GM19035 (cell line): ENCODE measurements around the gene DHRS1.

Source experiments
- ATAC-seq: cut with Tn5 transposase; IDR thresholded peaks from one replicate; pipeline ENCODE4 v1.9.1; 2021; ENCODE audit not compliant: unreplicated experiment

The DHRS1 gene

DNA sequence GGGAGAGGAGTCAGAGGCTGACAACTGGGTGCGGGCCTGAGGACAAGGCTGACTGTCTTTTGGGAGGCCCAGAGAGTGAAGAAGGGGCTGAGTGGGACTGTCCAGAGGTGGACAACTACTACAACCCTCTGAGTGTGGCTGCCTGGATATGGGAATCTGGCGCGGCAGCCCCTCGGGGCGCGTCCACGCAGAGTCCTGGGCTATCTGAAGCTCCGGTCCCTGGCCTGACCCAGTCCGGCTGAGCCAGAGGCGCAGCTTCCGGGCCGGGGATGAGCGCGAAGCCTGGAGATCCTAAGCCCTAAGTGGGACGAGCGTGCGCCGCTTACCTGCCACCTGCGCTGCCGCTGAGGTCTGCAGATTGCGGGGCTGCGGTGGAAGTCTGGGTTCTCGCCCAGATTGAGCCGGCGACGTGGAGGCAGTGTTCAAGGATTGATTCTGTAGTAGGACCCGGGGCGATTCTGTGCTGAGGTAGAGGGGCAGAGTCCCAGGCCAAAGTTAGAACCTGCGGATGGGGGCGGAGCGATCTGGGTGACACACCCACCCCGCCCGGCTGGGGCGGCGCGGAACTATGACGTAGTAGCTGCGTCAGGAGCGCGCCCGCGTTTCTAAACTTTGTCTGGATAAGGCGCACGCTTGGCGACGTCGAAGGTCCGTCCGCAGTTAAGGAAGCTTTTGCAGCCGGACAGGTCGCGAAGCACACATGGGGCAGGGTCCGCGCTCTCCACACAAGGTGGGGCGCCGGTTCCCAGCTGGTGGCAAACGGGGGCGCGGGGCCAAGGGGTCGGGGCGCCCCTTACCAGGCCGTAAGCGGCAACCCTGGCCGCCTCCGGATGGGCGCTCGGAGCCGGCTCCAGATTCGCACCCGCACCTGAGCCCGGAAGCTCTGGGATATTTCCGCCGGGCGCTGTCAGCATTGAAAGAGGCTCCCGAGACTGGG lies at the start of gene DHRS1, which contains the start of gene NOP9:
TSS of gene DHRS1 (minus strand) at position 526 of the 937 bp plus-strand sequence. CDS start 674 bp downstream, outside the sequence.
TSS of gene NOP9 (plus strand) at position 596 of the 937 bp plus-strand sequence. CDS start at position 701, 105 bp downstream.
- ATAC-seq = peak; percentile 77

DNA sequence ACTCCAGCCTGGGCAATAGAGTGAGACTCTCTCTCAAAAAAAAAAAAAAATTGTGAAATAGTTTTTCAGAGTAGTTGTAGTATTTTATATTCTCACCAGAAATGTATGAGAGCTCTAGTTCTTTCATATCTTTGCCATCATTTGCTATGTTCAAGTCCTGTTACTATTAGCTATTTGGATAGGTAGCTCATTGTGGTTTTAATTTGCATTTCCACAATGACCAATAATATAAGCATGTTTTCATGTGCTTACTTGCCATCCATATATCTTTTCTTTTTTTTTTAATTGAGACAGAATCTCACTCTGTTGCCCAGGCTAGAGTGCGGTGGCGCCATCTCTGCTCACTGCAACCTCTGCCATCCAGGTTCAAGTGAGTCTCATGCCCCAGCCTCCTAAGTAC lies 48.6 kb upstream of the DHRS1 start:
- no peak for ATAC-seq

DNA sequence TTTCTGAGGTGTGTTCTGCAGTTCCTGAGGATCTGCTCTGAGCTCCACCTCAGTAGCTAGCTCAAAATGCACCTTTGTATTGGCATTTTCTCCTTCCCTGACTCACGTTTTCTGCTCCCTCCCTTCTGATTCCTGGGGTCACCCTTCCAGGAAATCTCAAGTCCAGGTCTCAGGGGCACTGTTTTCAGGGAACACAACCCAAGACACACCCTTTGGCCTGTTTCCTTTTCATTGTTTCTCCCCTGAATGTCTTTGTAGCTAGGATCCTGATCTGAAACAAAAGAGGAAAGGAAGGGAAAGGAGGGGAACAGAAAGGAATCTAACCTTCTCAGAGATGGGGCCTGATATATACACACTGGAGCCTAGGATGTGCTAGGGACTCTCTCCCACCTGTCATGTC lies 47.6 kb upstream of the DHRS1 start:
- no peak for ATAC-seq

DNA sequence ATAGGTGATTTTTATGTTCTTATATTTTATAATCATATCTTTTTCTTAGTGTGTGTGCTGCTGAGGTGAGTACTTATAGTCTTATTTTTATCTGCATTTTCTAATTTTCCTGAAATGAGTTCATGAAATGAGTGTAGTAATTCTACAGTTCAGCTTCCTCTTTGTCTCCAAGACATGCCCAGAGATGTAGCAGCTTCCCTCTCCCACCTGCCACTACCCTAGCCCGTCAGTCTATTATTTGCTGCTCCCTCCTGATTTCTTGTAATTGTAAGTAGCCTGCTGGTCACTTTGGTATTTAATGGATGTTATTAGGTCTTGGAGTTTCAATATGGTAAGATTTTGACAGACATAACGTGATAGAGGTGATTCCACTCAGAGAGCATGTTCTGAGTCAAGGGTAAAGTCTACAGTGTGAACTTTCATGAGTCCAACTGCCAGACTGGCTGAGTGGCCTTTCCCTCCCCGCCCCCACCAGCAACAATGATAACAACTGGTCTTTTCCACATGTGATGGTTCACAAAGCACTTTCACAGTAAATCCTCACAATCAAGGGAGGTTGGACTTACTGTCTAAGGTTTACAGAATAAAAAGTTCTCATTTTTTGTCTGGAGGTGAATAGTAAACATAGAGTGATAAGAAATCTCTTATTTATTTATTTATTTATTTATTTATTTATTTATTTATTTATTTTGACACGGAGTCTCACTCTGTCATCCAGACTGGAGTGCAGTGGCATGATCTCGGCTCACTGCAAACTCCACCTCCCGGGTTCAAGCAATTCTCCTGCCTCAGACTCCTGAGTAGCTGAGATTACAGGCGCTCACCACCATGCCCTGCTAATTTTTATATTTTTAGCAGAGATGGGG lies 44.4 kb upstream of the DHRS1 start:
- no peak for ATAC-seq

DNA sequence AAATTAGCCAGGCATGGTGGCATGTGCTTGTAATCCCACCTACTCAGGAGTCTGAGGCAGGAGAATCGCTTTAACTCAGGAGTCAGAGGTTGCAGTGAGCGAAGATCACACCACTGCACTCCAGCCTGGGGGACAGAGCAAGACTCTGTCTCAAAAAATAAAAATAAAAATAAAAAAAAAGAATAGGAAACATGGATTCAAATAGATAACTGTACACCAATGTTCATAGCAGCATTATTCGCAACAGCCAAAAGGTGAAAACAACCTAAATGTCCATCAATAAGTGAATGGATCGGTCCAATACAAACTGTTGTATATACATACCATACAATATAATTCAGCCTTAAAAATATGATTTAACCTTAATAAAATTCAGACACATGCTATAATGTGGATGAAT lies 43.3 kb upstream of the DHRS1 start:
- no peak for ATAC-seq

DNA sequence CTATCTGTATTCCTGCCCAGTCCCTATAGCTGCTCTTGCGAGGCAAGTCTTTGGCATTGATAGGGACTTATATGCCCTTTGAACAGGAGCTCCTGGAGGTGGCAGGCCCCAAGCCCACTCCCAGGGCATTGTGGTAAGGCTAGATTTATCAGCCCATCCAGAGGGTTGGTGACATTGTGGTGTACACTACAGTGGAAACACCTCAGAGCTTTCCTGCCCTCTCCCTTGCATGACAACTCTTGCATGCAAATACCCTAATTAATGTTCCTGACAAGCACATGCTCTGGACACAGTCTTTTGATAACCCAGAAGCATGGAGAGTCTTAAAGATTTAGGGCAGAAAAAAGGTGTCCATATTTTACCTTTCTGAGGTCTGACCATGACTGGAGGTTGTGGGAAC lies 41.0 kb upstream of the DHRS1 start:
- no peak for ATAC-seq

DNA sequence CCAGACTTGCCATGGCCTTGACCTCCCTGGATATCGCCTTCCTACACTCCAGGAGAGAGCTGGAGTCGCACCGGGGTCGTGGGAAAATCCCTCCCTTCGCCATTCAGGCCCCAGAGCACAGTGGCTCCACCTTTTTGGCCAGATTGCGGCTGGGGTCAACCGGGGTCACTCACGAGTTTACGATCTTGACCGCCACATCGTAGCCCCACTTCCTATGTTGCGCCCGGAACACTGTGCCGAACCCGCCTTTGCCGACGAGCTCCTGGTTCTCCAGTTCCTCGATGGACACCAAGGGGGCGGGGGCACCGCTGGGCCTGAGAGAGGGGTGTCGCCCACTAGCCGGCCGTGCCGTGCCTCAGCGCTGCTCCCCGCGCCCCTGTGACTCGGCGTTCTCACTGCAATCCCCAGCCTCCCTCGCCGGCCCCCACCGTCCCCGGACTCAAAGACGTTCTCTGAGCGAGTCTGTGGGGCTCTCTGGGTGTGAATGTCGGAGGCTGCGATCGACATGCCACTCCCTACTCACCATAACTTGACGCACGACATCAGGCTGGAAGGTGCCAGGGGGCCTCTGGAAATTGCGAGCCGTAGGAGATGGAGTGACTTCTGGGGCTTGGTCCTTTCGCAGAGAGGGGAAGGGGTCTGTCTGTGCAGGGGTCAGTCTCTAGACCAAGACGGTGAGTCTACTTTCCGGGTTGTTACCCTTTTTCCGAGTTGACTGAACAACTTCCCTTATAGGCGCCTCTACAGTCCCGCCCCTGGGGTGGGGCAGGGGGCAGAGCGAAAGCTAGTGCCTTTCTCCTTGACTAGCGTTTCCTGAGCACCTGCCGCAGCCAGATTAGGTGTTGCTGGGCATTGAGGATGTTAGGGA lies 39.9 kb upstream of the DHRS1 start, which contains the start of gene RIPK3:
TSS of gene RIPK3 (minus strand) at position 708 of the 868 bp plus-strand sequence. CDS start at position 543, 165 bp downstream.
- ATAC-seq = peak; percentile 90

DNA sequence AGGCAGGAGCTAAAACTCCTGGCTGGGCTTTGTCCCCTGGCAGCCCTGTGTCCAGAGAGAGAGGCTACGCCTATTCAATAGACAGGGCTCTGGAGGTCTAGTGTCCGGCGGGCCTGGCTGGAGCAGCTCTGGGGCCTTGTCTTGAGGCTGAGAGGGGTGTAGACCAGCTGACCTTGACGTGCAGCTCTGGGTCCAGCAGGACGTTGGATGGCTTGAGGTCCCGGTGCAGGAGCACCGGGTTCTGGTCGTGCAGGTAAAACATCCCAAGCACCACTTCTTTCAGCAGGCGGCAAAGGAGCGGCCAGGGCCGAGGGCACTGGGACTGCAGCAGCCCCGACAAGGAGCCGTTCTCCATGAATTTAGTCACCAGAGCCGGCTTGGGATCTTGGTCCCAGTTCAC lies 39.3 kb upstream of the DHRS1 start:
- no peak for ATAC-seq

DNA sequence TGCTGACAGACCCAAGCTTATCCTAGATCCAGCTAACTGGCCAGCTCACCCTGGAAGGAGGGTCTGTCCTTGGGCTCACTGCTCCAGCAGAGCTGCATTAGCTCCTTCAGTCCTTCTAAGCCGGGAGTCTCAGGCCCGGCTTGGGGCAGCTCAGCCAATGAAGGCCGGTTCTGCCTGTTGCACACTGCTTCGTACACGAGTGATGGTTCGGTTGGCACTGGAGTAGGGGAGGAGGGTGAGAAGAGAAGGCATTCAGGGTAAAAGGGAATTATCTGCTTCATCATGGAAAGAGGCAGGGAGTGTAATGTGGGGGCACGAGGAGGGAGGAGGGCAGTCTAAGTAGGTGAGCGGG lies 38.2 kb upstream of the DHRS1 start:
- ATAC-seq = no peak

DNA sequence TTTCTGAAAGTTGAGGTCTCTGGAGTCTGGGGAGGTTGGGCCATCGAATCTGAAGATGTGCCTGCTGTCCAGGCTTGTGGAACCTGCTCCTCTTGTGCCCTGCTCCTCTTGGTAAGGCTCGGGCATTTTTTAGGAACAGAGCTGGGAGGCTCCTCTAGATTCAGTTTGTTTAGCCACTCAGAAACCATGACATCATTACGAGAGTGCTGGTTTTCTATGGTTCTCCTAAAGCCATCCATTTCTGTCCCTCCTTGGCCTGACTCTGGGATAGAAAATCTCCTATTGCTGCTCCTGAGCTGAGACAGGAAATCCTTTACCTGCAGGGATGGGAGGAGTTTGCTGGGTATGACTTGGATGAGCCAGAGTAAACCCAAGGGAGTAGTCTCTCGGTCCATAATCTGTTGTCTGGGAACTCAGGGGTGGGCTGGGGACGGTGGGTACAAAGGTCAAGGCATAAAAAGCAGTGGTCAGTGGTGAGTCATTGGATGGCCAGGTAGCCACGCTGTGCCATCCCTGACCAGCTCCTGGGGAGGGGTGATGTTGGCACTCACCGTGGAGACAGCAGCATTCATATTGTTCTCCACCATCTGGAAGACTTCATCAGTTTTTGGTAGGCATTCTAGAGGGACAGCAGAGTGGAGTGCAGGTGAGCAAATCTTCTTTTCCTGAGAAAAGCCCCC lies 37.7 kb upstream of the DHRS1 start:
- ATAC-seq = no peak

DNA sequence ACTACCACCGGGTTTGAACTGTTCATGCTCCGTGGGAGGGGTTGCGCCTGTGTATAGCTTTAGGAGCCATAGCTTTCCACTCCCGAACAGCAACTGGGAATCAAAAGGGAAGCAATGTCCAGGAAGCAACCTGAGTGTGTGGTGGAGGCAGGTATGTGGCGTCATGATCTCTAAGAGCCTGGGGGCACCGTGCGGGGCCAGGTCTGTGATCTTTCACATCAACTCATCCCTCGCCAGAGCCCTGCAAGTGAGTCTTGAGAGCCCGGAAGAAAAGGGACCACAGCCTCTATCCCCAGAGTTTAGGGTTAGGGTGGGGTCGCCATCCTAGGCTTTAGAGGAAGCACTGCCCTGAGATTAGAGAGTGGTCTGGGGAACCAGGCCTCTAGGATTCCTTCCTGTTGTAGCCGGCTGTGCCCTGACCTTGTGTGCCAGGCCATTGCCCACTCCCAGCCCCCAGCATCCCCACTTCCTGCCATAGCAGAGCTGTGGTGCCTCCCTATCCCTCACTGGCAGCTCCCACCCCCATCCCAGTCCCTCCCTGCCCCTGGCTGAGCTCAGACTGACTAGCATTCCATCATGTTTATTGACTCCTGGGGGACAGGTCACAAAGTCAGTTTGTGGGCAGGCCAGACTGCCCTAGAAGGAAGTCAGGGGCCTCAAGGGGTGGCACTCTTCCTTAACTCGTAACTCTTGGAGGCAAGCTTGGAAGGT lies 36.0 kb upstream of the DHRS1 start:
- no peak for ATAC-seq

DNA sequence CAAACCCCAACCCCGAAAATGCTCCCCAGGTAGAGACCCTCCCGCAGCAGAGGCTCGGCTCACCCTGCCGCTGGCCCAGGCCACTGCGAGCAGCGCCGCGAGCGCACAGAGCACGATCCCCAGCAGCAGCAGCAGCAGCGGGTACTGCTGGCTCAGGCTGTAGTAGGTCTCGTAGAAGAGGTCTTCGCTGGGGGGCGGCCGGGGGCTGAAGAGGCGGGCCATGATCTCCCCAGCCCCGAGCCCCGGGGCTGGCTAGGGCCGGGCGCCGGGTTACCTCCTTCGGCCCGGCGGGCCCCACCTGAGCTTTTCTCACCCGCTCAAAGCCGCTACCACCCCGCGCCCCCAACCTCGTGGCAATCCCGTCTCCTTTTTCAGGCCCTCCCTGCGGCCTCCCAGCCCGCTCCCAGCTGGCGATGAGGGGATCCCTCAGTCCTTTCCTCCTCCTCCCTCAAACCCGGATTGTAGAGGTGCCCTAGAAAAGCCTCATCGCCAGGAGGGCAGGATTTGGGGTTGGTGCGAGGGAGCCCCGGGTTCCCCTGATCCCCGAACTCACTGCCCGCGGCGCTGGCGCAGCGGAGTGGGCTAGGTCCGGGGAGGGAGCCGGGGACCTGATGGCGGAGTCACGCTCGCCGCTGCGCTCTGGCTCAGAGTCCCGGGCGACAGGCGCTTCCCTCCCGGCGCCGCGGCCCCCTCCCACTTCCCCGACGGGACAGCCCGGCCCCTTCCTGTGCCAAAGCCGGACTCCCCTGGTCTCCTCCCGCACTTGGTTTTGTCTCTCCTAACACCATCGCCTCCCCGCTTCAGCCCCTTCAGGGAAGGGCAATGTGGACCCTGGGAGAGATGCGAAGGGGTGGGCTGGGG lies 35.1 kb upstream of the DHRS1 start, which contains the start of gene ADCY4:
TSS of gene ADCY4 (minus strand) at position 641 of the 861 bp plus-strand sequence. CDS start at position 222, 419 bp downstream.
- no peak for ATAC-seq

DNA sequence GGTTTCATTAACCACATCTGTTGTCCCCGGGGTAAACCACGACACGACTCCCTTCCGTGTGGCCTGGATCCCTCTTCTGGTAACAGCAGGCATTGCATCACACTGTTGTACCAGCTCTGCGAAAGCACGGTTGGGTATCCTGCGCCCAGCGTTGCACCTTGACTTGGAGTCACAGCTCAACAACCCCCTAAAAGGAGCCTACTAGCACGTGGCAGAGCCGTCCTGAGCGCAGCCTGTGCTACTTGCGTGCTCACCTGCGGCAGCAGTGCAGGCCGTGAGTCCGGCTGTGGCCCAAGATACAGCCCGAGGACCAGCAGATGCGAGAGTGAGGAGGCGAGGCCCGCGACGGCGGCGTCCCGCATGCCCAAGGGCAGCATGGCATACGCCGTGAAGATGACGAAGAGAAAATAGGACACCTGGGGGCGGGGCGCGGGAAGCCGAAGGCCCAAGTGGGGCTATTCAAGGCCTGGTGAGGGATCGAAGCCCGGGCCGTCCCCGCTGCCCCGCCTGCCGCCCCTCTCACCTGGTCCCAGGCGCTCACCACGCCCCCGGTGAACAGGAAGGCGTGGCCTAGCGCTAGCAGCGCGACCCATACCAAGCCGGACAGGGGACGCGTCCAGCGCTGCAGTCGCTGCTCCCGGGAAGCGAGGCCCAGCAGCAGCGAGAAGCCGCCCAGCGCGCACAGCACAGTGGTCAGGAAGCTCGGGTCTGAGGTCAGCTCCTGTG lies 32.9 kb upstream of the DHRS1 start:
- ATAC-seq = peak; percentile 78

DNA sequence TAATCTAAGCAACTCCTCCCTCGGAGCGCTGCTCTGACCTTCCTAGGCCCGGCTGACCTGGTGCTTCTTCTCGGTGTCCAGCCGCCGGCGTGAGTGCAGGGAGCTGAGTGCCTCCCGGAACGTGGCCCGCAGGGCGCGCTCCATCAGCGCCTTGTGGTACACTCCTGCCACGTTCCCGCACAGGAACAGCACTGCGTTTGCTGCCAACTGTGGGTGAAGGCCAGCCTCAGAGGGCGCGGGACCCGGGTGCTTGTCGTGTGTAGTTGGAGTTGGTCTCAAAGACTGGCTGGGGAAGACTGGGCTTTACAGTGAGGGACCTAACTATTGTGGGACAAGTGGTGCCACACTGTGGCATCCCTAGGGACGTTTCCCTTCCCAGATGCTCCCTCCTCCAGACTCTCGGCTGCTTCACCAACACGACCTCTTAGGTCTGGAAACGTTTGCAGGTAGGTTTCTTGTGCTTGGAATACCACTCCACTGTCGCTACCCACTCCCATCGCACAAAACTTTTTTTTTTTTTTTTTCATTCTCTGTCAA lies 32.2 kb upstream of the DHRS1 start:
- ATAC-seq = no peak

DNA sequence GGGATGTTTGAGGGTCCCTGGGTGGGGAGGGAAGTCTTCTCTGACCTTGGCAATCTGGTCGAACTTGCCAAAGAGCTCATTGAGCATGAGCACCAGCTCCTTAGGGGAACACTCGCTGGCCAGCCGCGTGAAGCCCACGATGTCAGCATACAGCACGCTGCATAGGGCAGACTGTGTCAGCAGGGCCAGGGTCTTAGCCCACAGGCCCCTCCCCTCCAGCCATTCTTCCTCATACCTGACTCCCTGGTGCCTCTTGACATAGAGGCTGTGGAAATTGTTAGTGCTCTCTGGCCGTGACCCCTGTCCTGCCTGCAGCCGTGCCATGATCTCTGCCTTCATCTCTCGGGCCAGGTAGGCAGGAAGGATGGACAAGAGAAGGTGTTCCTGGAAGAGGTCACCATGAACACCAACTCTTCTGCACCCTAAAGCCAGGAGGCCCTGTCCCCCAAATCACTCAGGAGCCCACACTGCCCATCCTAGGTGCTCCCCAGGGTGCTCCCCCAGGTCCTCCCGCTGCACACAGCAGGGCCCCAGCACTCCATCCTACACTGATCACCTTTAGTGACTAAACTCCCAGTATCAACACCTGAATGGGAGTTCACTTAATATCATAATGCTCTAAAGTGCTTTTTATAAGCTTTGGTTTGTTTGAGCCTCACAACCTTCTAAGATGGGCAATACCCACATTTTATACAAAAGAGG lies 31.5 kb upstream of the DHRS1 start:
- no peak for ATAC-seq

DNA sequence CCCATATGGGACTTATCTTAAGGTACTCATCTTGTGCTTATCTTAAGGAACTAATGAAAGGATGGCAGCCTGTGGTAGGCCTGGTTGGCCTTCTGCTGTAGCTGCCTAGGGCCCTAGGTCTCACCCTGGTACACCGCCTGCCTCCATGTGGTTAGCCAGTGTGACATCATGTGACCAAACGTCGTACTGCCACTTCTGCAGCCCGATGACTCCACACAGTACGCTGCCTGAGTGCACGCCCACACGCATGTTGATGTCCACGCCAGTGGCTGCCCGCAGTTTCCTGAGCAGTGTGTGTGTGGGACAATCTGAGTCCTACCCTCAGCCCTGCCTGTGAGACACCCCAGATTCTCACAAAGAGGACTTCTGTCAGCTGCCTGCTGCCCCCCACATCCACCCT lies 30.2 kb upstream of the DHRS1 start:
- no peak for ATAC-seq
